GM12878 (cell line): ENCODE results near the gene FAM89B. TPM values are rescaled to one million over a fixed set of nuclear protein-coding genes. Genes with fewer than 3 reads are reported as not detected.

Experiments used
- BHLHE40 ChIP-seq, 2 experiments: fragments of 450-650 bp in 1 of 2; IDR thresholded peaks; 2 replicates each; pipeline ENCODE4 v1.6.1; 2011 to 2017; ENCODE audit warnings: low read depth in 2 of 2, borderline replicate concordance in 1 of 2, improper control_type of control experiment in 1 of 2, low read length in 1 of 2, mild to moderate bottlenecking in 1 of 2
- CHD1 ChIP-seq: IDR thresholded peaks from 2 replicates; pipeline ENCODE4 v1.6.1; 2012; ENCODE audit warnings: low read depth, low read length, improper control_type of control experiment
- CUX1 ChIP-seq: IDR thresholded peaks from 2 replicates; pipeline ENCODE4 v1.6.1; 2012; ENCODE audit warnings: improper control_type of control experiment, low read depth, low read length; ENCODE audit not compliant: insufficient replicate concordance
- E2F4 ChIP-seq: IDR thresholded peaks from 2 replicates; pipeline ENCODE4 v1.6.1; 2012; ENCODE audit warnings: low read depth, low read length, improper control_type of control experiment
- HCFC1 ChIP-seq: fragments of 150-350 bp; IDR thresholded peaks from 2 replicates; pipeline ENCODE4 v1.6.1; 2014; ENCODE audit warnings: low read length
- HDGF ChIP-seq: fragments of 450-650 bp; IDR thresholded peaks from 2 replicates; pipeline ENCODE4 v1.6.1; 2016; ENCODE audit warnings: antibody characterized with exemption
- IKZF1 ChIP-seq: fragments of 450-650 bp; conservative IDR thresholded peaks from 2 replicates; pipeline ENCODE4 v1.6.1; 2017; ENCODE audit warnings: antibody characterized with exemption, mild to moderate bottlenecking
- IRF3 ChIP-seq: fragments of 450-650 bp; IDR thresholded peaks from 2 replicates; pipeline ENCODE4 v1.6.1; 2014; ENCODE audit warnings: mild to moderate bottlenecking
- KLF5 ChIP-seq: fragments of 450-650 bp; IDR thresholded peaks from 2 replicates; pipeline ENCODE4 v1.6.1; 2014; ENCODE audit warnings: mild to moderate bottlenecking; ENCODE audit not compliant: partially characterized antibody
- NFYA ChIP-seq: IDR thresholded peaks from 2 replicates; pipeline ENCODE4 v1.6.1; 2011; ENCODE audit warnings: low read depth, mild to moderate bottlenecking, low read length, improper control_type of control experiment, borderline replicate concordance
- PAX8 ChIP-seq: fragments of 450-650 bp; IDR thresholded peaks from 2 replicates; pipeline ENCODE4 v1.6.1; 2017; ENCODE audit warnings: mild to moderate bottlenecking, moderate library complexity
- PKNOX1 ChIP-seq: fragments of 450-650 bp; IDR thresholded peaks from 2 replicates; pipeline ENCODE4 v1.6.1; 2016; ENCODE audit warnings: mild to moderate bottlenecking
- POLR2A ChIP-seq: IDR thresholded peaks from 2 replicates; pipeline ENCODE4 v1.6.1; 2011; ENCODE audit warnings: low read depth, mild to moderate bottlenecking, low read length
- RCOR1 ChIP-seq: conservative IDR thresholded peaks from 2 replicates; pipeline ENCODE4 v1.6.1; 2012; ENCODE audit warnings: low read depth, low read length, improper control_type of control experiment
- RFX5 ChIP-seq: IDR thresholded peaks from 2 replicates; pipeline ENCODE4 v1.6.1; 2011; ENCODE audit warnings: low read depth, low read length, improper control_type of control experiment
- SMAD1 ChIP-seq: fragments of 450-650 bp; IDR thresholded peaks from 2 replicates; pipeline ENCODE4 v1.6.1; 2018; ENCODE audit warnings: mild to moderate bottlenecking, low read depth; ENCODE audit not compliant: partially characterized antibody
- SP1 ChIP-seq: IDR thresholded peaks from one replicate; pipeline ENCODE4 v1.6.1; 2011; ENCODE audit warnings: low read depth, low read length
- TBL1XR1 ChIP-seq: IDR thresholded peaks from 2 replicates; pipeline ENCODE4 v1.6.1; 2012; ENCODE audit warnings: low read depth, low read length, improper control_type of control experiment
- USF2 ChIP-seq: IDR thresholded peaks from 2 replicates; pipeline ENCODE4 v1.6.1; 2011; ENCODE audit warnings: low read depth, low read length, improper control_type of control experiment, borderline replicate concordance
- polyA plus RNA-seq, 11 experiments: library from polyadenylated mRNA; depleted of rRNA in 4 of 11; unstranded in 6 of 11; stranded (reverse) in 5 of 11; fragments of >200 nt; fragmentation: Nextera tagmentation in 4 of 11; fragmentation: Illumina TruSeq in 1 of 11; extraction: Ambion mirVana in 4 of 11; extraction: Trizol in 1 of 11; gene quantifications; 1 replicate in 1 of 11; 2 replicates in 10 of 11; pipeline versions ENCODE4 v1.2.1 to v1.2.3, GENCODE V29; 2011 to 2016; ENCODE audit warnings: inconsistent platforms in 2 of 11, missing spikeins in 2 of 11, low read depth in 1 of 11
- total RNA-seq, 4 experiments: library from RNA; depleted of rRNA in 3 of 4; stranded (reverse); fragments of >200 nt in 3 of 4; fragmentation: Illumina TruSeq in 1 of 4; extraction: Trizol in 1 of 4; gene quantifications; 2 replicates each; pipeline versions ENCODE4 v1.2.1 to v1.2.3, GENCODE V29; 2013 to 2021

Gene FAM89B
- total and polyA plus RNA-seq, 10 of the 15 experiments (the other 5 are each of a cell fraction or from before 2014, with no cell fraction given): 0.34 to 36.7 (median 9.8) TPM

GRCh38 chr11:65576867-65577755, 4.8 kb downstream of the FAM89B start (continued):
- TF ChIP-seq CUX1 (no peak), E2F4 (no peak), RFX5 (no peak), SP1 (no peak), SMAD1 (no peak), PKNOX1 (no peak), KLF5 (no peak), NFYA (no peak), IRF3 (no peak), PAX8 (no peak), USF2 (no peak), TBL1XR1 (no peak), HCFC1 (no peak), POLR2A (0 out of 2 replicates have a peak, but pooled peaks have one; percentile 20), HDGF (no peak), CHD1 (no peak), IKZF1 (0 out of 2 replicates have a peak, but pooled peaks have one; percentile 15), RCOR1 (no peak), BHLHE40 (IDR thresholded peaks at IDR 0.05; ENCODE audit: borderline replicate concordance in 1 of 2, low read depth in 2 of 2, low read length in 1 of 2) (no peak)
